ENCODE measurements around the gene MAGEF1.

Gene MAGEF1

GRCh38 chr3:184693011-184693975 lies 18.6 kb downstream of the MAGEF1 start:
- H3K27me3 ChIP-seq (ENCODE audit: insufficient read depth, insufficient read length): no peaks in the 10 kb centered on the region
- peaks cover 33% of the 10 kb centered on the region for H3K4me1 ChIP-seq (ENCODE audit: insufficient read depth, insufficient read length)
- no peak for TF ChIP-seq SUZ12 (IDR thresholded peaks at IDR 0.05; ENCODE audit: extremely low read depth, insufficient read depth, insufficient read length)
- TF ChIP-seq ZNF274 (IDR thresholded peaks at IDR 0.05; ENCODE audit: low read depth, low read length): no peak
- no peak for TF ChIP-seq YY1 (IDR thresholded peaks at IDR 0.05; ENCODE audit: insufficient read depth, insufficient read length)
- no peaks in the 10 kb centered on the region for H3K36me3 ChIP-seq (ENCODE audit: insufficient read depth, insufficient read length, low read length)
- H3K4me3 ChIP-seq (ENCODE audit: insufficient read length, low read depth): no peak overlapping the region
- H3K9ac ChIP-seq (ENCODE audit: insufficient read length, low read depth): peak overlapping the region; percentile 22
- DNase-seq (ENCODE audit: low read depth, low spot score): no peak
- no peaks in the 10 kb centered on the region for H3K9me3 ChIP-seq (ENCODE audit: insufficient read depth, low read length)

GRCh38 chr3:184691397-184692231 lies 20.2 kb downstream of the MAGEF1 start:
- Histone ChIP-seq H3K9me3 (ENCODE audit: insufficient read depth, low read length) (no peaks in the 10 kb centered on the region), H3K36me3 (ENCODE audit: insufficient read depth, insufficient read length, low read length) (no peaks in the 10 kb centered on the region), H3K9ac (ENCODE audit: insufficient read length, low read depth) (peak overlapping the region; percentile 18), H3K27me3 (ENCODE audit: insufficient read depth, insufficient read length) (no peaks in the 10 kb centered on the region), H3K4me1 (ENCODE audit: insufficient read depth, insufficient read length) (peaks cover 43% of the 10 kb centered on the region), H3K4me3 (ENCODE audit: insufficient read length, low read depth) (no peak overlapping the region)
- DNase-seq (ENCODE audit: low read depth, low spot score): no peak
- no peak for TF ChIP-seq YY1 (IDR thresholded peaks at IDR 0.05; ENCODE audit: insufficient read depth, insufficient read length)
- no peak for TF ChIP-seq ZNF274 (IDR thresholded peaks at IDR 0.05; ENCODE audit: low read depth, low read length)
- no peak for TF ChIP-seq SUZ12 (IDR thresholded peaks at IDR 0.05; ENCODE audit: extremely low read depth, insufficient read depth, insufficient read length)

GRCh38 chr3:184690192-184690883 lies 21.5 kb downstream of the MAGEF1 start:
- H3K9me3 ChIP-seq (ENCODE audit: insufficient read depth, low read length): no peaks in the 10 kb centered on the region
- no peak for DNase-seq (ENCODE audit: low read depth, low spot score)
- peaks cover 46% of the 10 kb centered on the region for H3K4me1 ChIP-seq (ENCODE audit: insufficient read depth, insufficient read length)
- H3K4me3 ChIP-seq (ENCODE audit: insufficient read length, low read depth): no peak overlapping the region
- peak overlapping the region; percentile 1 for H3K9ac ChIP-seq (ENCODE audit: insufficient read length, low read depth)
- TF ChIP-seq ZNF274 (IDR thresholded peaks at IDR 0.05; ENCODE audit: low read depth, low read length) (no peak), YY1 (IDR thresholded peaks at IDR 0.05; ENCODE audit: insufficient read depth, insufficient read length) (no peak), SUZ12 (IDR thresholded peaks at IDR 0.05; ENCODE audit: extremely low read depth, insufficient read depth, insufficient read length) (no peak)
- no peaks in the 10 kb centered on the region for H3K27me3 ChIP-seq (ENCODE audit: insufficient read depth, insufficient read length)
- H3K36me3 ChIP-seq (ENCODE audit: insufficient read depth, insufficient read length, low read length): no peaks in the 10 kb centered on the region

- Histone ChIP-seq H3K36me3 (ENCODE audit: insufficient read depth, insufficient read length, low read length) (no peaks in the 10 kb centered on the region), H3K9ac (ENCODE audit: insufficient read length, low read depth) (no peak overlapping the region), H3K27me3 (ENCODE audit: insufficient read depth, insufficient read length) (no peaks in the 10 kb centered on the region), H3K9me3 (ENCODE audit: insufficient read depth, low read length) (peaks cover 7% of the 10 kb centered on the region; the same call in 1 of the 2 replicates), H3K4me1 (ENCODE audit: insufficient read depth, insufficient read length) (peaks cover 51% of the 10 kb centered on the region), H3K4me3 (ENCODE audit: insufficient read length, low read depth) (no peak overlapping the region)
- DNase-seq (ENCODE audit: low read depth, low spot score): no peak
- TF ChIP-seq SUZ12 (IDR thresholded peaks at IDR 0.05; ENCODE audit: extremely low read depth, insufficient read depth, insufficient read length): no peak
- no peak for TF ChIP-seq ZNF274 (IDR thresholded peaks at IDR 0.05; ENCODE audit: low read depth, low read length)
These were observed 23.0 kb downstream of the MAGEF1 start for GRCh38 chr3:184688882-184689271.

GRCh38 chr3:184688251-184688881 lies 23.5 kb downstream of the MAGEF1 start:
- DNase-seq (ENCODE audit: low read depth, low spot score): no peak
- H3K4me1 ChIP-seq (ENCODE audit: insufficient read depth, insufficient read length): peaks cover 48% of the 10 kb centered on the region
- H3K4me3 ChIP-seq (ENCODE audit: insufficient read length, low read depth): no peak overlapping the region
- H3K9ac ChIP-seq (ENCODE audit: insufficient read length, low read depth): no peak overlapping the region
- H3K9me3 ChIP-seq (ENCODE audit: insufficient read depth, low read length): peaks cover 9% of the 10 kb centered on the region; the same call in 1 of the 2 replicates
- no peaks in the 10 kb centered on the region for H3K27me3 ChIP-seq (ENCODE audit: insufficient read depth, insufficient read length)
- no peak for TF ChIP-seq YY1 (IDR thresholded peaks at IDR 0.05; ENCODE audit: insufficient read depth, insufficient read length)
- H3K36me3 ChIP-seq (ENCODE audit: insufficient read depth, insufficient read length, low read length): no peaks in the 10 kb centered on the region

- Histone ChIP-seq H3K27me3 (ENCODE audit: insufficient read depth, insufficient read length) (no peaks in the 10 kb centered on the region), H3K36me3 (ENCODE audit: insufficient read depth, insufficient read length, low read length) (no peaks in the 10 kb centered on the region), H3K9ac (ENCODE audit: insufficient read length, low read depth) (no peak overlapping the region), H3K4me1 (ENCODE audit: insufficient read depth, insufficient read length) (peaks cover 43% of the 10 kb centered on the region), H3K4me3 (ENCODE audit: insufficient read length, low read depth) (no peak overlapping the region), H3K9me3 (ENCODE audit: insufficient read depth, low read length) (peaks cover 9% of the 10 kb centered on the region; the same call in 1 of the 2 replicates)
- no peak for TF ChIP-seq SUZ12 (IDR thresholded peaks at IDR 0.05; ENCODE audit: extremely low read depth, insufficient read depth, insufficient read length)
- TF ChIP-seq YY1 (IDR thresholded peaks at IDR 0.05; ENCODE audit: insufficient read depth, insufficient read length): no peak
- no peak for TF ChIP-seq ZNF274 (IDR thresholded peaks at IDR 0.05; ENCODE audit: low read depth, low read length)
- DNase-seq (ENCODE audit: low read depth, low spot score): no peak
These were observed 24.4 kb downstream of the MAGEF1 start for GRCh38 chr3:184687363-184688015.
